Cortex of kidney (tissue), 1 donor: ENCODE measurements around the gene NDUFC2.
"Not testable (repeated sequence)": the region's sequence is repeated elsewhere in the genome, so short reads cannot be mapped to it uniquely, and the experiment has no call there.

Experiments used
- DNase-seq: peaks from one replicate; lab custom pipeline; 2025; lab: John Stamatoyannopoulos, UW

Gene NDUFC2

DNA sequence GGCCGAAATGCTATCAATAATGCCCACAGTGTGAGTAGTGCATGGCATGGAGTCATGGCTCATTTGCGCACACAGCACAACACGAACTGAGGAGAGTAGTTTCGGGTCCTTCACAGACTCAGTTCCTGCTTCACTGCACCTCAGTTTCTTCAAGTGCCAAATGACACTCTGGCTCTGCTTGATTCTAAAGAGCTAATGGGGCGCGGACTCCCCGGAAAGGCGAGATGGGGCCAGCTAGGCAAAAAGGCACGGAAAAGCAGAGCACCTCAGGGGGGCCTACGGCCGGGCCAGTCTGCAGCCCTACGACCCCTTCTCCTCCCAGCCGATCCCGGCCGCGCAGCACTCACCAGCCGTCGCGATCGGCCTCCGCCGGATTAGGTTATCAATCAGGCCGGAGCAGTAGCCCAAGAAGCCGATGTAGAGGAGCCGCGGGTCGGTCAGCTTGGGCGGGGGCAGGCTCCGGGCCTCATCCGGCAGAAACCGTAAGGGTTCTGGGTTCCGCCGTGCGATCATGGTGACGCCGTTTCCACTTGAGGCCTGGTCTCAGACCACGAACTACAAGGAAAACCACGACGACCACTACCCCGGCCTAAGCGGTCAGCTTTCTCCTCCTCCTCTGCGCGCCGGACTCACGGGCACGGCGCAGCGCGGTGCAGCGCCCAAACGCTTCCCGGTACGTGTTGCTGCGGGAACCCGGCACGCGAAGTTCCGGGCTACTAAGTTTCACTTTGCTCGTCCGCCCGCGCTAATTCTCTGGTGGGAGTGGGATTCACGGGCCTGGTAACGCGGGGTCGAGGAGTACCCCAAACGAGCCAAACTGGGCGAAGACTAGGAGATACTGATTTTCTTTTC is at the start of gene NDUFC2:
Gene NDUFC2 (minus strand): TSS at position 631 of the 852 bp plus-strand sequence. CDS start 118 bp downstream, at position 513.
- no peak for DNase-seq

DNA sequence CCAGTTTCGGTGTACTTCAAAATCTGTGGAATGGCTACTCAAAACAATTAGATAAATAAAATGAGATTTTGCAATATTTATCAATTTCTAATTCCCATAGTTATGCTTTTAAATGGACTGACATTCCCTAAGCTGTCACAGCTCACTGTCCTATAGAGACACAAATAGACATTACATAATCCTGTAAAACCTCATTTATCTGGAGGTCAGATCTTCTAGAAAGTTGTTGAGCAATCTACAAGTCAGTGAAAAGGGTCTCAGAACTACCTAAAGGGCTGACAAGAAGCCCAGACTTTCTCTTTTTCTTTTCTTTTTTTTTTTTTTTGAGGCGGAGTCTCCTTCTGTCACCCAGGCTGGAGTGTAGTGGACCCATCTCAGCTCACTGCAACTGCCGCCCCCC is 47.7 kb upstream of the NDUFC2 start:
- no peak for DNase-seq

DNA sequence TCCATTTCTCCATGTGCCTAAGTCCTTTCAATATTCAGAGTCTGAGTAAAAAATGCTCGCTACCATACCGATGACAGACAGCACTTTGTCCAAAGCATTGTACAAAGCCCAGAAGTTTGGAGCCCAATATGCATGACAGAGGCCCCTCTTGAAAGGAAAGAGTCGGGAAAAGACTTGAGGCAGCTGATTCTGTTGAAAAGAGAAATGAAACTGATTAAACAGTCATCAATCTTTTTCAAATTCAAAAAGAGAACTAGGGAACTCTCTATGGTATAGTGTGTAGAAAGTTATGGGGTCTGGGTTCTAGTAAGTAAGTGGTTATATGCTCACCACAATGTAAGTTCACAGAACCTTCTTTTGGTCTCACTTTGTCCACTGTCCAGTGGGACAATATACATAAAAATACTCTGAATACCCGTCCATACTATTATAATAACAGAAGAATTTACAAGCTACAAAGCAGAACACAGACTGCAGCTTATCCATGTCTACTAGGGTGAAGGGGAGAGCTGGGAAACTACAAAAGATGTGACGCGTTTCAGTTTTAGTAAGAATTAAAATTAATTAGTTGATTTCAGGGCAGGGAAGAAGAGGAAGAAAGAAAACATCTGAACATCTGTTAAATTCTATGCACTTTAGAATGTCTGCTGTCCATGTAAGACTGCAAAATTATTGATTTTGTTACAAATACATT is 33.1 kb upstream of the NDUFC2 start:
- no peak for DNase-seq

DNA sequence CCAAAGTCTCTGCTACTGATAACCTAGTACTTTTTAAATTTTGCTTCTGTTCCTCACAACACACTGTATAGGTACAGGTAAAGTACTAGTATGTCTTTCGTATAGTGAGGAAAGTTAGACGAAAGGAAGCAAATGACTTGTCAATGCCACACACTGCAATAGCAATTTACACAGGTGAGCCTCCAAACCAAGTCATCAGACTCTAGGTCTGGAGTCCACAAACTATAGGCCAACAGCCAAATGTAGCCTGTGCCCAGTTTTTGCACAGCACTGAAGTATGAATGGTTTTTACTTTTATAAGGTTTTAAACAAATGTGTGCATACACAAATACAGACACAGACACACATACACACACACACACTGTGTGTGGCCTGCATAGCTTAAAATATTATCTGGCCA is 31.6 kb upstream of the NDUFC2 start:
- no peak for DNase-seq

DNA sequence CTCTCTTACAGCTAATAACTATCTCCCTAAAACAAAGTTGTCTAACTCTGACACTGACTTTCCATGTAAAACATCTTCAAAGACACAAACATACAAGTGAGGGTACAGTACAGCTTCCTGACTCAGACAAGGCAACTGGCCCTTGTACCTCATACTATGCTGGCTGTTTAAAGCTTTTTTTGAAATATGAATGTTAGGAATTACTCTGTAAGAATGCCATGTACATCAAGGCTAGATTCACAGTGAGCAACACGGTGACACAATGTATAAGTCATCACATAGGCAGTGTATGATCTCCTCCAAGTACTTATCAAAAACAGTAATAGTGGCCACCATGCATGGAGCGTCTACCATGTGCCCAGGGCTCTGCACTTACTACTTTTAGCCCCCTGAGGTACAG is 31.2 kb upstream of the NDUFC2 start:
- no peak for DNase-seq

DNA sequence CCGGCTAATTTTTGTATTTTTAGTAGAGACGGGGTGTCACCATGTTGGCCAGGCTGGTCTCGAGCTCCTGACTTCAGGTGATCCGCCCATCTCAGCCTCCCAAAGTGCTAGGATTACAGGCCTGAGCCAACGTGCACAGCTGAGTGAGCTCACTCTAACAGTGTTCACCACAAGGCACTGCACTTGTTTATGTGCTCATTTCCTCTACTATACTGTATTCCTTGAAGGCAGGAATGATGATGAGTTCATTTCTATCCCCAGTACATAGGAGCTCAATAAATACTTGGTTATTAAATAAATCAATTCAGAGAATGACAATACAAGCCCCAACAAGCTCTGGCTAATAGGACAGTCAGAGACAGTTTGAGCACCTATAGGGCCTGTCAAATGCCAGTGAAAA is 30.7 kb upstream of the NDUFC2 start:
- no peak for DNase-seq

DNA sequence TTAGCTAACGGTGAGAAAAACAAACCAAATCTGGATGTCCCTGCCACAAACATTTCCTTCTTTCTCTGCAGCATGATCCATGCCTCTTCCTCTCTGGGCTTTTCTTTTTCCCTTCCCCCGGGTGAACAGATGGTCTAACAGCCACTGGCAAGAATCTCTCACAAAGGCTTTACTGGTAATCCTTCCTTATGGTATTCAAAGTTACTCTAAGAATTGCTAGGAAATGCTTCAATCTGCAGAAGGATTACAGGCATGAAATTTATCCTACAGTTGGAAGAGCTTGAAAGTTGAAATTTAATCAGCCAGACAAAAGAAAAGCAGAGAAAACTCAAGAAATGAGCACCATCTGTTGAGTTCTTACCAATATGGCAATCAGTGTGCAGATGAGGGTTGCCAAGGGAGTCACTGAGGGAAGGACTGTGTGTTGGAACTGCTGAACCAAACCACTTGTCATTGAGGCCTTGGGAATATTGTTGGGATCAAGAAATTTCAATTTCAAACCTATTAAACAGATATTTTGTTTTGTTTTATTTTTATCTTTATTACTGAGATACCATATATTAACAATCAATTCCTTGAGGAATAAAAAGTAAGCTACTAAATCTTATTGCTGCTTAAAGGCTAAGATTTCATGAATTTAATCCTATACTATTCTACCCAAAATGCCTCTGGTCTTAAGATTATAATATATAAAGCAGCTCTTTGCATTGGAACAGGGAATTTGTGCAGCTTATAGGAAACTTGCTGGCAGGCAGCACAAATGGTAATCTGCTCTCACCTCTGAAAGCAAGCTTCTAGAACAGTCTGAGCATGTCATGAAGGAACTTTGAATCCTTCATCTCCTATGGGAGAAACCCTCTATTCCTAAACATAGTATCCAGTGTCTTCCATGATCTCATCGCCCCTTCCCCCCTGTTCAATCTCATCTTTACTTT is 29.7 kb upstream of the NDUFC2 start:
- no peak for DNase-seq

DNA sequence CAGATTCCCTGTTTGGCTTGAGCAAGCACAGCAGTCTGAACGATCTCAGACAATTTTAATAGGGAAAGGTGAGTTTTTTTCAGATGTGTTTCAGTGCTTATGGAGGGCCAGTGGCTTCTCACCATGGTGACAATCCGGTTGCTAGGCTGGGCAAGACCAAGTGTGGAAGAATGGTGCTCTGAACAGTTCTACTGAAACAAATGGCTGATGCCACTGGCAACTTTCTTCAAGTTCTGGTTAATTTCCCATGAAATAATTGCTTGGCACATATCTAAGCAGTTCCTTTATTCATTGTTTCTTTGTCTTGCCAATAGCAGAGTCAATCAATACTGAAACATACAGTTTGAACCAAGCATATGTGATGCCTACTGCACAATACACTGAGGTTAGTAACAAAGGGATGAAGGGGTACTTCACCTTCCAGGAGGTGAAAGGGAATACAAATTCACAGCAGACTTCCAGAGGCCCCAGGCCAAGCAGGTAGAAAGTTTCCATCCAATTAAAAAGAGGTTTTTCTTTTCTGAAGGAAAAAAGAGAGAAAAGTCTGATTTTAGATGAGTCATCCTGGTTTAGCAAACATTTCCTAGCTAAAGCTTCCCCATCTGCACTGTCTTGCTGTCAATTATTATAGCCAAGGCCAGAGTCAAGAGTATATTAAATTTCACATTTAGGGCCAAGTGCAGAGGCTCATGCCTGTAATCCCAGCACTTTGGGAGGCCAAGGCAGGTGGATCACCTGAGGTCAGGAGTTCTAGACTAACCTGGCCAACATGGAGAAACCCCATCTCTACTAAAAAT is 21.2 kb upstream of the NDUFC2 start:
- DNase-seq, result no peak

DNA sequence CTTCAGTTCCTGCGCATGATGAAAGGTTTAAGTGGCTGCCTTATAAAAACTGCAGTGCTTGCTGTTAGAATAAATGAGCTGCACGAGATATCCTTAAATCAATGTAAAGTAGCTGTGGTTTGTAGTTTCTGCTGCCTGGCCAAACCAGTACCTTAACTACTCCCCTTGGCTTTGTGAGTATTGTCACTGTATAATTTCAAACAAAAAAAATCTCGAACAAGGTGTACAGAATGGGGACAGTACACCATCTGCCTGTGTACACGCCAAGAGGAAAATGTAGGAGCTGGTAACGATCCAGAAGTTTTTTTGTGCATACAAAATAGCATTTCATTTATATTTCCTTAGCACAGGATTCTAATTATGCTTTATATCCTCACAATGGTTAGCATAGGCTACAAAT is 20.6 kb upstream of the NDUFC2 start:
- DNase-seq, result no peak

DNA sequence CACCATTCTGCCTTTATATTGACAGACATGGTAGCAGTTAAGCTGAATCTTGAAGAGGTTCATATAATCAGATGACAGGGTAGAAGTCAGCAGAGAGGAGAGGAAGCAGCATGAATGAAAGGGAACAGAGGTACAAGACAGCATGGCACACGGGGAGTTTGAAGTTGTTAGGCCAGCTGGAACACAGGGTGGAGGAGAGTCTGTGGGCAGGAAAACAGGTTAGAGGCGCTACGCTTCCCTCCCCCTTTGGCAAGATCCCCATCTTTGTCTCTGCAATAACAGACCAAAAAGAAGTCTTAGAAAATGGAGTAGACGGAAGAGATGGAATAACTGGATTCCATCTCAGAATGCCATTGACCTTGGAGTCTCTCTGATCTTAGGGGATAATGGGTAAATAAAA is 20.0 kb upstream of the NDUFC2 start:
- no peak for DNase-seq

DNA sequence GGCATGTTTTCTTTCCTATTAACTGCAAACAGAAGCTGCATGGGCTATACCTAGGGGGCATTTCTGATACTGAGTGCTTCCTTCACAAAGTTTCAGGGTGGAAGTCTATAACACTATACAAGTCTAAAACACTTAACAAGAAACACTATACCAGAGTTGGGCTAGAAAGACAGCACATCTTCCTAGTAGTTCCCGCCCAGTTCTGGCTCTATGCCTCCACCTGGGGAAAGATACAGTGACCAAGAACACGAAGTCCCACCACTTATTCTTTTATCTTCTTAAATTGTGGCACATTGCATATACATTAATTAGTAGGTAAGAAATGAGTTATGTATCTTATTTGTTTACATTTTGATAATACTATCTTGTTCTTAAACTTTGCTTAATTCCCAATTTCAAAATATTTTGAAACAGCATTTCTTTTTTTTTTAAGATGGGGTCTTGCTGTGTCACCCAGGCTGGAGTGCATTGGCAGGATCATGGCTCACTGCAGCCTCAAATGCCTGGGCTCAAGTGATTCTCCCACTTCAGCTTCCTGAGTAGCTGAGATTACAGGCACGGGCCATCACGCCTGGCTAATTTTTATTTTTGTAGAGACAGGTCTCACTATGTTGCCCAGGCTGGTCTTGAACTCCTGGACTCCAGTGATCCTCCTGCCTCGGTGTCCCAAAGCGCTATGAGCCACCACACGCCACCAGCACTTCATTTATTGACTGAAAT is 18.2 kb upstream of the NDUFC2 start:
- no peak for DNase-seq

DNA sequence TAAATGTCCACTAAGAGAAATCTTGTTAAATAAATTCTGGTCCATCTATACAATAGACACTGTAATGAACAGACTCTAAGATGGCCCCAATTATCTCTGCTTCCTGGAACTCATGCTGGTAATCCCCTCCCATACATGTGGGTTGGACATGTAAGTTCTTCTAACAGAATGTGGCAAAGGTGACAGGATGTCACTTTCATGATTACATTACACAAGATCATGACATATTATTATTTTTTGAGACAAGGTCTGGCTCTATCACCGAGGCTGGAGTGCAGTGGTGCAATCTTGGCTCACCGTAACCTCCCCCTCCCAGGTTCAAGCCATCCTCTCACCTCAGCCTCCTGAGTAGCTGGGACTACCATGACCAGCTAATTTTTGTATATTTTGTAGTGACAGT is 14.6 kb upstream of the NDUFC2 start:
- no peak for DNase-seq

DNA sequence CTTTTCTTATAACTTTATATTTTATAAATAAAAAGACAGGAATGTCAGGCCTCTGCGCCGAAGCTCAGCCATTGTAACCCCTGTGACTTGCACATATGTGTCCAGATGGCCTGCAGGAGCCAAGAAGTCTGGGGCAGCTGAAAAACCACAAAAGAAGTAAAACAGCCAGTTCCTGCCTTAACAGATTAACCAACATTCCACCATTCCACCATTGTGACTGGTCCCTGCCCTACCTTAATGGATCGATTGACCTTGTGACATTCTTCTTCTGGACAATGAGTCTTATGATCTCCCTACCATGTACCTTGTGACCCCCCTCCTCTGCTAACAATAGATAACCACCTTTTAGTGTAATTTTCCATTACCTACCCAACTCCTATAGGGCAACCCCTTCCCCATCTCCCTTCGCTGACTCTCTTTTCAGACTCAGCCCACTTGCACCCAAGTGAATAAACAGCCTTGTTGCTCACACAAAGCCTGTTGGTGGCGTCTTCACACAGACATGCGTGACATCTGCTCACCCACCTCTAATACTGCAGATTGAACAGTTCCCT is 6.9 kb upstream of the NDUFC2 start:
- not testable (repeated sequence) for DNase-seq

DNA sequence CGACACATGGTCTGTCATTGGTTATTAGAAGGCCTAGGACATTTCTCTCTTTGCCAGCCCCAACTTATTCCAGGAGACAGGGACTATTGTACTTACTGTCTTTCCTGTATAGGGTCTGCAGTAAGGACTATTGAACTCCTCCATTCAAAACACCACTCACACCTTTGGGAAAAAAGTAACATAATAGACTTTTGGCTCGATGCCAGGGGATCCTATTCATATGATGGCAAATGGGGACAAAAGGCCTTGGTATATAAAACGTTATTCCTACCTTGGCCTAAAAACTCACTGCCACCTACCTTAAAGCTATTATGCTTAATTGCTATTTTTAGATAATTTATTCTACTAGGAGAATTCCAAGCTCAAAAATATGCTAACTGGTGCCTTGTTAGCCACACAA is 6.3 kb upstream of the NDUFC2 start:
- no peak for DNase-seq

DNA sequence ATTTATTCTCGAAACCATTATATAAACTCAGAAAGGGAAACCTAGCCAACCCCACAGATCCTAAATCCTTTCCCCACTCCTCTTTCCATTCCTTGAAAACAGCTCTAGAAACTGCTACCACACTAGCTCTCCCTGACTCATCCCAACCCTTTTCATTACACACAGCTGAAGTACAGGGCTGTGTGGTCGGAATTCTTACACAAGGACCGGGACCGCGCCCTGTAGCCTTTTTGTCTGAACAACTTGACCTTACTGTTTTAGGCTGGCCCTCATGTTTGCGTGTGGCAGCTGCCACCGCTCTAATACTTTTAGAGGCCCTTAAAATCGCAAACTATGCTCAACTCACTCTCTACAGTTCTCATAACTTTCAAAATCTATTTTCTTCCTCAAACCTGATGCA is 4.8 kb upstream of the NDUFC2 start:
- DNase-seq, result not testable (repeated sequence)

DNA sequence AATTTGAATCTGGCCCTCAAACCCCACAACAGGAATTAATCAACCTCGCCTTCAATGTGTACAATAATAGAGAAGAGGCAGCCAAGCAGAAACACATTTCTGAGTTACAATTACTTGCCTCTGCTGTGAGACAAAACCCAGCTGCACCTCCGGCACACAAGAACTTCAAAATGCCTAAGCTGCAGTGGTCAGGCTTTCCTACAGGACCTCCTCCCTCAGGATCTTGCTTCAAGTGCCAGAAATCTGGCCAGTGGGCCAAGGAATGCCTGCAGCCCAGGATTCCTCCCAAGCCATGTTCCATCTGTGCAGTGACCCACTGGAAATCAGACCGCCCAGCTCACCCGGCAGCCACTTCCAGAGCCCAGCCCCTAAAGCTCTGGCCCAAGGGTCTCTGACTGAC is 3.4 kb upstream of the NDUFC2 start:
- no peak for DNase-seq

DNA sequence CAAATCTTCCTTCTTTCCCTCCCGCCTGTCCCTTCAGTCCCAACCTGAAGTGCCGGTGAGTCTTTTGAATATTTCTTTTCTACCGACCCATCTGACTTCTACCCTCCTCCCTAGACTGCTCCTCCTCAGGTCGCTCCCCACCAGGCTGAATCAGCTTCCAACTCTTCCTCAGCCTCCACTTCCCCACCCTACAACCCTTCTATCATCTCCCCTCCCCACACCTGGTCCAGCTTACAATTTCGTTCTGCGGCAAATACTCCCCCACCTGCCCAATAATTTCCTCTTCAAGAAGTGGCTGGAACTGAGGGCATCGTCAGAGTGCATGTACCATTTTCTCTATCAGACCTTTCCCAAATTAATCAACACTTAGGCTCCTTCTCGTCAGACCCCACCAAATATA is 2.5 kb upstream of the NDUFC2 start:
- no peak for DNase-seq

DNA sequence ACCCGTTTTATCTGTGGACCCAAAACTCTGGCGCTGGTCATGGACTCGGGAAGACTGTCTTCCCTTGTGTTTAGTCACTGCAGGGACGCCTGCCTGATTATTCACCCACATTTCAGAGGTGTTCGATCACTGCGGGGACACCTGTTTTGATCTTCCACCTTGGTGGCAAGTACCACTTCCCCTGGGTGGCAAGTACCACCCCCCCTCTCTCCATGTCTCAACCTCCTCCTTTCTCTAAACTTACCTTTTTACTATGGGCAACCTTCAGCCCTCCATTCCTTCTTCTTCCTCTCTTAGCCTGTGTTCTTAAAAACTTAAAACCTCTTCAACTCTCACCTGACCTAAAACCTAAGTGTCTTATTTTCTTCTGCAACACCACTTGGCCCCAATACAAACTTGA is 1.9 kb upstream of the NDUFC2 start:
- no peak for DNase-seq

DNA sequence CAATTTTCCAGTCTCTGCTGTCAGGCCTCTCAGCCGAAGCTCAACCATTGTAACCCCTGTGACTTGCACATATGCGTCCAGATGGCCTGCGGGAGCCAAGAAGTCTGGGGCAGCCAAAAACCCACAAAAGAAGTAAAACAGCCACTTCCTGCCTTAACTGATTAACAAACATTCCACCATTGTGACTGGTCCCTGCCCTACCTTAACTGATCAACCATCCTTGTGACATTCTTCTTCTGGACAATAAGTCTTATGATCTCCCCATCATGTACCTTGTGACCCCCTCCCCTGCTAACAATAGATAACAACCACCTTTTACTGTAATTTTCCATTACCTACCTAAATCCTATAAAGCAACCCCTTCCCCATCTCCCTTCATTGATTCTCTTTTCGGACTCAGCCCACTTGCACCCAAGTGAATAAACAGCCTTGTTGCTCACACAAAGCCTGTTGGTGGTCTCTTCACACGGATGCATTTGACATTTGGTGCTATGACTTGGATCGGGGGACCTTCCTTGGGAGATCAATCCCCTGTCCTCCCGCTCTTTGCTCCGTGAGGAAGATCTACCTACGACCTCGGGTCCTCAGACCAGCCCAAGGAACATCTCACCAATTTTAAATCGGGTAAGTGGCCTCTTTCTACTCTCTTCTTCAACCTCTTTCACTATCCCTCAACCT is 1.3 kb upstream of the NDUFC2 start:
- DNase-seq, result no peak
